ENCODE data around the gene GPD2.
"Not testable (repeated sequence)": the region's sequence is repeated elsewhere in the genome, so short reads cannot be mapped to it uniquely, and the experiment has no call there.

The GPD2 gene

GRCh38 chr2:156580501-156580900, 144.3 kb downstream of the GPD2 start:
- H3K4me3 ChIP-seq (ENCODE audit: low read depth, low read length): no peak overlapping the region

- no peak overlapping the region for H3K4me3 ChIP-seq (ENCODE audit: low read depth, low read length)
Measured at GRCh38 chr2:156581280-156581679, 145.1 kb downstream of the GPD2 start.

- no peak overlapping the region for H3K4me3 ChIP-seq (ENCODE audit: low read depth, low read length)
Measured at GRCh38 chr2:156585457-156585856, 149.3 kb downstream of the GPD2 start.

- H3K4me3 ChIP-seq (ENCODE audit: low read depth, low read length): no peak overlapping the region
Measured at GRCh38 chr2:156586621-156587020, 150.4 kb downstream of the GPD2 start.

- no peak overlapping the region for H3K4me3 ChIP-seq (ENCODE audit: low read depth, low read length)
Measured at GRCh38 chr2:156589381-156590079, 153.4 kb downstream of the GPD2 start.

- no peak overlapping the region for H3K4me3 ChIP-seq (ENCODE audit: low read depth, low read length)
Measured at GRCh38 chr2:156590085-156590739, 154.0 kb downstream of the GPD2 start.

GRCh38 chr2:156592809-156593593, 156.8 kb downstream of the GPD2 start:
- H3K4me3 ChIP-seq (ENCODE audit: low read depth, low read length): no peak overlapping the region

GRCh38 chr2:156593594-156593921, 157.4 kb downstream of the GPD2 start:
- no peak overlapping the region for H3K4me3 ChIP-seq (ENCODE audit: low read depth, low read length)

GRCh38 chr2:156598563-156598962, 162.4 kb downstream of the GPD2 start:
- H3K4me3 ChIP-seq (ENCODE audit: low read depth, low read length): no peak overlapping the region

- no peak overlapping the region for H3K4me3 ChIP-seq (ENCODE audit: low read depth, low read length)
Measured at GRCh38 chr2:156600196-156600595, 164.0 kb downstream of the GPD2 start.

- H3K4me3 ChIP-seq (ENCODE audit: low read depth, low read length): no peak overlapping the region
Measured at GRCh38 chr2:156601855-156602551, 165.8 kb downstream of the GPD2 start.

- H3K4me3 ChIP-seq (ENCODE audit: low read depth, low read length): no peak overlapping the region
Measured at GRCh38 chr2:156602552-156602933, 166.4 kb downstream of the GPD2 start.

- no peak overlapping the region for H3K4me3 ChIP-seq (ENCODE audit: low read depth, low read length)
Measured at GRCh38 chr2:156615836-156616322, 179.7 kb downstream of the GPD2 start.

GRCh38 chr2:156618071-156618470, 181.9 kb downstream of the GPD2 start:
- not testable (repeated sequence) for H3K4me3 ChIP-seq (ENCODE audit: low read depth, low read length)

- H3K4me3 ChIP-seq (ENCODE audit: low read depth, low read length): no peak overlapping the region
Measured at GRCh38 chr2:156619021-156619539, 182.9 kb downstream of the GPD2 start.

- no peak overlapping the region for H3K4me3 ChIP-seq (ENCODE audit: low read depth, low read length)
Measured at GRCh38 chr2:156622491-156622890, 186.3 kb downstream of the GPD2 start.

GRCh38 chr2:156625360-156626170, 189.4 kb downstream of the GPD2 start:
- H3K4me3 ChIP-seq (ENCODE audit: low read depth, low read length): no peak overlapping the region

GRCh38 chr2:156626931-156627330, 190.8 kb downstream of the GPD2 start:
- H3K4me3 ChIP-seq (ENCODE audit: low read depth, low read length): no peak overlapping the region

- H3K4me3 ChIP-seq (ENCODE audit: low read depth, low read length): no peak overlapping the region
Measured at GRCh38 chr2:156630579-156631337, 194.6 kb downstream of the GPD2 start.
